K562 (cell line): Measurements from ENCODE around the gene CCL24. TPM values are rescaled to one million over a fixed set of nuclear protein-coding genes. Genes with fewer than 3 reads are reported as not detected.
A peak's percentile ranks its signal among the peaks of the same experiment; 100 is the strongest.

Experiments used
- ATF4 ChIP-seq: fragments of 450-650 bp; formaldehyde crosslinking; IDR thresholded peaks from 2 replicates; pipeline ENCODE4 v1.4.0; 2022; ENCODE audit warnings: mild to moderate bottlenecking, moderate library complexity
- E2F6 ChIP-seq, 2 experiments: IDR thresholded peaks; 2 replicates each; pipeline ENCODE4 v1.6.1; 2011; ENCODE audit warnings: borderline replicate concordance in 1 of 2, control low read depth in 1 of 2, low read depth in 1 of 2, low read length in 1 of 2, mild to moderate bottlenecking in 1 of 2, mixed read lengths in 1 of 2, moderate library complexity in 1 of 2; ENCODE audit not compliant: insufficient read depth in 1 of 2, insufficient read length in 1 of 2, poor library complexity in 1 of 2, severe bottlenecking in 1 of 2; ENCODE audit errors: extremely low read depth in 1 of 2
- ETV1 ChIP-seq: fragments of 450-650 bp; conservative IDR thresholded peaks from 2 replicates; pipeline ENCODE4 v1.6.1; 2016; ENCODE audit warnings: missing genetic modification characterization, control low read depth, low read depth, missing compliant biosample characterization
- GTF2A2 ChIP-seq: IDR thresholded peaks from 2 replicates; pipeline ENCODE4 v1.6.1; 2016; ENCODE audit warnings: mild to moderate bottlenecking, missing genetic modification characterization, missing compliant biosample characterization
- HOXB6 ChIP-seq: fragments of 250-450 bp; sonication (Bioruptor Pico); IDR thresholded peaks from 2 replicates; pipeline ENCODE4 v1.5.1; 2022; ENCODE audit warnings: mild to moderate bottlenecking, borderline replicate concordance
- MYBL2 ChIP-seq, 2 experiments: fragments of 450-650 bp in 1 of 2; sonication (generic) in 1 of 2; formaldehyde crosslinking in 1 of 2; IDR thresholded peaks; 2 replicates each; pipeline versions ENCODE4 v1.6.1 to v1.8.1; 2017 to 2022; ENCODE audit warnings: borderline replicate concordance in 1 of 2, inconsistent platforms in 1 of 2, low read depth in 1 of 2, mild to moderate bottlenecking in 1 of 2, missing genetic modification reagents in 1 of 2, moderate library complexity in 1 of 2
- NONO ChIP-seq, 2 experiments: fragments of 200-400 bp in 1 of 2; fragments of 450-650 bp in 1 of 2; formaldehyde crosslinking in 1 of 2; IDR thresholded peaks; 2 replicates each; pipeline ENCODE4 v1.6.1; 2017; ENCODE audit warnings: low read depth in 2 of 2, mild to moderate bottlenecking in 2 of 2, moderate library complexity in 2 of 2, low read length in 1 of 2
- NUFIP1 ChIP-seq: fragments of 450-650 bp; IDR thresholded peaks from 2 replicates; pipeline ENCODE4 v1.6.1; 2018; ENCODE audit not compliant: partially characterized antibody
- POLR2H ChIP-seq: IDR thresholded peaks from 2 replicates; pipeline ENCODE4 v1.6.1; 2016; ENCODE audit warnings: missing genetic modification characterization, low read depth, mild to moderate bottlenecking, control low read depth, missing compliant biosample characterization, moderate library complexity
- PTTG1 ChIP-seq: fragments of 450-650 bp; IDR thresholded peaks from 2 replicates; pipeline ENCODE4 v1.6.1; 2016; ENCODE audit warnings: low read depth, mild to moderate bottlenecking, missing genetic modification characterization, missing compliant biosample characterization
- RFX5 ChIP-seq: IDR thresholded peaks from 2 replicates; pipeline ENCODE4 v1.6.1; 2011; ENCODE audit warnings: low read depth, mild to moderate bottlenecking, improper control_type of control experiment, low read length
- SMAD4 ChIP-seq: fragments of 250-450 bp; sonication (Bioruptor Pico); conservative IDR thresholded peaks from 2 replicates; pipeline ENCODE4 v1.8.0; 2021; ENCODE audit warnings: inconsistent platforms, mild to moderate bottlenecking, moderate library complexity
- THRA ChIP-seq: fragments of 450-650 bp; IDR thresholded peaks from 2 replicates; pipeline ENCODE4 v1.6.1; 2017; ENCODE audit warnings: mild to moderate bottlenecking, moderate library complexity
- THRAP3 ChIP-seq: fragments of 450-650 bp; IDR thresholded peaks from 2 replicates; pipeline ENCODE4 v1.6.1; 2016; ENCODE audit warnings: mild to moderate bottlenecking, inconsistent platforms, borderline replicate concordance
- ZBTB11 ChIP-seq, 3 experiments: fragments of 200-800 bp in 1 of 3; fragments of 250-450 bp in 1 of 3; fragments of 450-650 bp in 1 of 3; sonication (Bioruptor Pico) in 1 of 3; sonication (Bioruptor generic) in 1 of 3; formaldehyde crosslinking in 1 of 3; IDR thresholded peaks; 2 replicates each; pipeline versions ENCODE4 v1.6.1 to v1.8.0; 2016 to 2022; ENCODE audit warnings: mild to moderate bottlenecking in 2 of 3, missing genetic modification characterization in 2 of 3, missing compliant biosample characterization in 1 of 3, moderate library complexity in 1 of 3
- ZNF23 ChIP-seq: fragments of 250-450 bp; sonication (Bioruptor Pico); IDR thresholded peaks from 2 replicates; pipeline ENCODE4 v1.4.0; 2020; ENCODE audit warnings: mild to moderate bottlenecking
- ZNF239 ChIP-seq: fragments of 250-450 bp; sonication (Bioruptor Pico); IDR thresholded peaks from 2 replicates; pipeline ENCODE4 v1.4.0; 2020; ENCODE audit warnings: mild to moderate bottlenecking
- ZNF41 ChIP-seq: fragments of 250-450 bp; sonication (Bioruptor Pico); conservative IDR thresholded peaks from 2 replicates; pipeline ENCODE4 v1.4.0; 2020; ENCODE audit warnings: mild to moderate bottlenecking
- ZNF830 ChIP-seq: fragments of 250-450 bp; sonication (Bioruptor Pico); IDR thresholded peaks from 2 replicates; pipeline ENCODE4 v1.5.0; 2021; ENCODE audit warnings: mild to moderate bottlenecking
- polyA plus RNA-seq, 8 experiments: library from polyadenylated mRNA; depleted of rRNA in 4 of 8; stranded (reverse) in 5 of 8; unstranded in 3 of 8; fragments of >200 nt; fragmentation: Nextera tagmentation in 2 of 8; fragmentation: Illumina TruSeq in 1 of 8; extraction: Ambion mirVana in 2 of 8; extraction: Trizol in 1 of 8; gene quantifications; 2 replicates each; pipeline versions ENCODE4 v1.2.1 to v1.2.3, GENCODE V29; 2011 to 2014; ENCODE audit warnings: inconsistent platforms in 1 of 8, missing spikeins in 1 of 8
- total RNA-seq, 7 experiments: library from RNA; depleted of rRNA in 6 of 7; stranded (reverse); fragments of >200 nt in 6 of 7; fragmentation: Illumina TruSeq in 2 of 7; extraction: Trizol in 2 of 7; gene quantifications; 2 replicates each; pipeline versions ENCODE4 v1.2.1 to v1.2.3, GENCODE V29; 2011 to 2021; ENCODE audit warnings: low replicate concordance in 1 of 7

CCL24 gene
- total and polyA plus RNA-seq, 9 of the 15 experiments (the other 6 are each of a cell fraction or from before 2014, with no cell fraction given) = 0.45 to 3.6 (median 0.95) TPM; not detected in 1

DNA sequence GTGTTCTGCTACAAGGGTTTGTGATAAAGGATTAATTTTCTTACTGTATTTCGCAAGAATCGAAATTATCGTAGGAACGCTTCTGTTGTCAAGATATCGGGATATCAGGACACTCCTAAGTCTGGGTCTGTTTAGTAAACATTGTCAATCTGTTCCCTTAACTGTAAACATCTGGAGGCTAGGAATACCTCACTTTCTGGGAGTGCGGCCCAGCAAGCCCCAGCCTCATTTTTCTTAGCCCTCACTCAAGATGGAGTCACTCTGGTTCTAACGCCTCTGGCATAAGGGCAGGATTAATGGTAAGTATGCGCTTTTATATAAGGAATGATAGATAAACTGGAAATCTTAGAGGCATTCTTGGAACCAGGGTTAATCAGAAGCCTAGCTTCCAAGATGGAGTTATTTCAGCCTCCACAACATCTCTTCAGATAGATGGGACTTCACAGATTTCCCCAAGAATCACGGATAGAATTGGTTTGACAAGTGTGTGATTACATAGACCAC lies 30.1 kb upstream of the CCL24 start (continued):
- TF ChIP-seq ATF4 (CRISPR knock-in tag) (peak; percentile 74; the same call in 1 of the 2 replicates), MYBL2 (IDR thresholded peaks at IDR 0.05; ENCODE audit: low read depth) (no peak), MYBL2 (CRISPR knock-in tag; IDR thresholded peaks at IDR 0.05; ENCODE audit: borderline replicate concordance) (no peak), ZNF41 (CRISPR knock-in tag) (peak; percentile 92), ZNF239 (CRISPR knock-in tag) (peak; percentile 84), ZNF23 (no peak), ETV1 (tag) (peak; percentile 73), ZNF830 (CRISPR knock-in tag) (no peak), SMAD4 (CRISPR knock-in tag) (peak; percentile 95), ZBTB11 (CRISPR knock-in tag; IDR thresholded peaks at IDR 0.05) (peak in 1 of 3 experiments; percentile 74; a peak in 2 of 6 replicates), RFX5 (no peak), GTF2A2 (tag) (peak; percentile 98), HOXB6 (CRISPR knock-in tag) (no peak), NUFIP1 (no peak), POLR2H (tag) (no peak), THRA (no peak), E2F6 (IDR thresholded peaks at IDR 0.05; ENCODE audit: borderline replicate concordance in 1 of 2, extremely low read depth in 1 of 2, insufficient read depth in 1 of 2, insufficient read length in 1 of 2, low read depth in 1 of 2, low read length in 1 of 2, poor library complexity in 1 of 2, severe bottlenecking in 1 of 2) (no peak), PTTG1 (tag) (peak; percentile 97), NONO (IDR thresholded peaks at IDR 0.05; ENCODE audit: low read depth in 2 of 2, low read length in 1 of 2) (no peak), THRAP3 (no peak)
